ENCODE data around the gene SLC14A1.

GRCh38 chr18:45684341-45685115 lies 39.5 kb upstream of the SLC14A1 start:
- TF ChIP-seq CTCF (conservative IDR thresholded peaks at IDR 0.05; ENCODE audit: low read depth, low read length) (no peak), EZH2 (IDR thresholded peaks at IDR 0.05; ENCODE audit: low read length, unreplicated experiment) (no peak), EZH2phosphoT487 (IDR thresholded peaks at IDR 0.05; ENCODE audit: borderline replicate concordance, low read length) (no peak)

Measured in PC-3 (cell line).